ENCODE data around the gene LSS. TPM values are rescaled to one million over a fixed set of nuclear protein-coding genes. Genes with fewer than 3 reads are reported as not detected.

LSS gene
- total and polyA plus RNA-seq, 2 of the 8 experiments (the other 6 are each of a cell fraction or from before 2014, with no cell fraction given) = 96.1 to 123 TPM

- CTCF ChIA-PET (ENCODE audit: partially characterized antibody) = interaction anchor here (0.6 to 1.4 kb wide), 3 partner anchors 19 to 304 kb away, joined by 3 to 4 read pairs (median 3); no protein-coding TSS in a partner anchor
- peaks cover 5 to 17% of the 10 kb centered on the region in 2 experiments for H4K20me1 ChIP-seq (replicated peaks in 1 of 2; ENCODE audit: control insufficient read depth in 1 of 2, insufficient read depth in 2 of 2, low read length in 2 of 2)
- H3K79me2 ChIP-seq (ENCODE audit: control insufficient read depth in 1 of 2, insufficient read depth in 2 of 2, low read length in 2 of 2) = no peaks in the 10 kb centered on the region
- no peak overlapping the region for H3K56ac ChIP-seq (replicated peaks; ENCODE audit: insufficient read length, low read depth, low read length)
- H3K9me3 ChIP-seq (ENCODE audit: insufficient read depth in 2 of 2, low read depth in 1 of 2, low read length in 1 of 2) = no peaks in the 10 kb centered on the region
- no peak overlapping the region for H2BK5ac ChIP-seq (ENCODE audit: low read depth, low read length)
- H3K4me1 ChIP-seq (replicated peaks in 1 of 4; ENCODE audit: control insufficient read depth in 3 of 4, insufficient read depth in 4 of 4, low read length in 3 of 4) = no peaks in the 10 kb centered on the region
- no peak overlapping the region for H3K4me2 ChIP-seq (ENCODE audit: insufficient read depth in 1 of 2, low read depth in 2 of 2, low read length in 2 of 2)
- no peaks in the 10 kb centered on the region for H3K79me1 ChIP-seq (ENCODE audit: low read depth, low read length)
- no peak for DNase-seq (ENCODE audit: low read depth in 1 of 2, low spot score in 2 of 2)
- no peak overlapping the region for H2BK20ac ChIP-seq (ENCODE audit: low read length)
- H4K8ac ChIP-seq (ENCODE audit: extremely low read depth, insufficient read depth, low read length) = no peak overlapping the region
- no peak for FAIRE-seq
- no peak overlapping the region for H3K9ac ChIP-seq (replicated peaks in 1 of 4; ENCODE audit: extremely low read depth in 1 of 4, low read depth in 3 of 4, low read length in 3 of 4)
- H3K36me3 ChIP-seq (ENCODE audit: control insufficient read depth in 2 of 4, insufficient read depth in 4 of 4, low read length in 3 of 4) = peaks cover 10 to 38% (median 25%) of the 10 kb centered on the region in 4 experiments; a peak in 7 of 8 replicates
- no peak overlapping the region for H3K4me3 ChIP-seq (ENCODE audit: extremely low read depth in 1 of 4, insufficient read depth in 2 of 4, low read depth in 3 of 4, low read length in 4 of 4)
- POLR2A ChIA-PET (ENCODE audit: partially characterized antibody) = no interaction called here
- H2AFZ ChIP-seq (ENCODE audit: low read length) = no peak overlapping the region
- H3K4ac ChIP-seq (replicated peaks; ENCODE audit: insufficient read length, low read depth, low read length) = no peak overlapping the region
- no peak overlapping the region for H2AK5ac ChIP-seq (ENCODE audit: low read depth, low read length)
- WGBS, 2 experiments (ENCODE audit: extremely low coverage in 1 of 2, insufficient coverage in 1 of 2, insufficient read length in 1 of 2, insufficient replicate concordance in 2 of 2, low coverage in 1 of 2, low lambda C conversion rate in 2 of 2, missing lambda C conversion rate in 1 of 2) = 93% methylated on average over 24 of the region's 24 CpGs; no CpG with 5 or more reads in 1 of the 2 experiments
- H4K91ac ChIP-seq (replicated peaks; ENCODE audit: insufficient read length, low read length) = no peak overlapping the region
- H3K23ac ChIP-seq (ENCODE audit: insufficient read length) = no peak overlapping the region
- H3K27me3 ChIP-seq (replicated peaks in 1 of 4; ENCODE audit: control insufficient read depth in 3 of 4, extremely low read depth in 1 of 4, insufficient read depth in 3 of 4, low read length in 3 of 4) = no peaks in the 10 kb centered on the region
- no peak overlapping the region for H3K18ac ChIP-seq (ENCODE audit: extremely low read depth, low read length)
- H3K14ac ChIP-seq (ENCODE audit: insufficient read length) = no peak overlapping the region
- H2BK15ac ChIP-seq (ENCODE audit: low read length) = no peak overlapping the region
- H2BK120ac ChIP-seq (replicated peaks; ENCODE audit: low read depth, low read length) = no peak overlapping the region
- H3K27ac ChIP-seq (ENCODE audit: low read depth, low read length) = no peak overlapping the region
- H2BK12ac ChIP-seq (ENCODE audit: low read depth, low read length) = no peak overlapping the region
- H3K23me2 ChIP-seq (ENCODE audit: low read depth, low read length) = no peaks in the 10 kb centered on the region
- H4K5ac ChIP-seq (ENCODE audit: insufficient read length, low read depth, low read length) = no peak overlapping the region
- TF ChIP-seq ATF3 (IDR thresholded peaks at IDR 0.05; ENCODE audit: insufficient read depth, low read depth, low read length) = no peak
- no peak for TF ChIP-seq CHD1 (IDR thresholded peaks at IDR 0.05; ENCODE audit: low read depth, low read length)
- no peak for TF ChIP-seq HDAC2 (IDR thresholded peaks at IDR 0.05; ENCODE audit: borderline replicate concordance in 1 of 2, low read depth in 2 of 2, low read length in 2 of 2)
- TF ChIP-seq TCF12 (IDR thresholded peaks at IDR 0.05; ENCODE audit: low read depth, low read length) = no peak
- no peak for TF ChIP-seq SUZ12 (IDR thresholded peaks at IDR 0.05; ENCODE audit: low read length)
- no peak for TF ChIP-seq KDM1A (IDR thresholded peaks at IDR 0.05; ENCODE audit: borderline replicate concordance, low read length)
- no peak for TF ChIP-seq USF2 (IDR thresholded peaks at IDR 0.05; ENCODE audit: low read length)
- no peak for TF ChIP-seq EGR1 (IDR thresholded peaks at IDR 0.05; ENCODE audit: borderline replicate concordance, low read depth, low read length)
- no peak for TF ChIP-seq EZH2 (IDR thresholded peaks at IDR 0.05; ENCODE audit: low read depth, low read length, severe bottlenecking)
- no peak for TF ChIP-seq EP300 (IDR thresholded peaks at IDR 0.05; ENCODE audit: borderline replicate concordance in 1 of 2, low read depth in 2 of 2, low read length in 2 of 2)
Measured at GRCh38 chr21:46206163-46207005, 22.2 kb downstream of the LSS start.

Measured in H1 (cell line).